ENCODE results near the gene CDC23. TPM values are rescaled to one million over a fixed set of nuclear protein-coding genes. Genes with fewer than 3 reads are reported as not detected.
"Not testable (repeated sequence)": the region's sequence is repeated elsewhere in the genome, so short reads cannot be mapped to it uniquely, and the experiment has no call there.

The CDC23 gene
- polyA plus RNA-seq, 3 donors = 7.8 to 15.9 (median 12.8) TPM

DNA sequence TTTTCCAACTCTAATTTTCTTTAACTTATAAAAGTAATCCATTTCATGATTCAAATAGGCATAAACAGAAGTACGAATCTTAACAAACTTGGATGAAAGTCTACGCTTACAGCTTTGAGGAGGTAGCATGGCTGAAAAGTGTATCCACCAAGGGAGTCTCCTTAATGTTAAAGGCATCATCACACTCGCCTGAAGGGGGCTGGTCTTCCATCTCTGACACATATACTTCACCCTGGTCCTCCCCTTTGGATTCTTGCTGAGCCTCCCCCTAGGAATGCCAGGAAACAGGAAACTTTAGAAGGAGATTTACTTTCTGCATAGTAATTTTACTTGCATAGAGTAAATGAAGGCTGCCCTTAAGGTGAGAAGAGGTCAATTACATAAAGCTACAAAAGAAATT lies 63.6 kb downstream of the CDC23 start:
- H3K27me3 Mint-ChIP-seq (ENCODE audit: low read depth in 3 of 3) = peaks cover 6 to 8% (median 8%) of the 10 kb centered on the region in 3 donors
- H3K4me1 ChIP-seq (ENCODE audit: control insufficient read depth in 1 of 2, insufficient read depth in 2 of 2, low read length in 2 of 2) = no peaks in the 10 kb centered on the region
- H3K27ac Mint-ChIP-seq = no peak overlapping the region
- H3K9me3 Mint-ChIP-seq = no peaks in the 10 kb centered on the region
- no peaks in the 10 kb centered on the region for H4K20me1 ChIP-seq (ENCODE audit: insufficient read depth, low read length)
- H3K27ac ChIP-seq (ENCODE audit: low read depth in 1 of 2, low read length in 2 of 2) = no peak overlapping the region
- H3K36me3 ChIP-seq (replicated peaks in 1 of 2; ENCODE audit: control insufficient read depth in 1 of 2, insufficient read depth in 2 of 2, low read length in 2 of 2) = no peaks in the 10 kb centered on the region
- H2AFZ ChIP-seq (ENCODE audit: insufficient read depth, low read depth, low read length, poor library complexity, severe bottlenecking) = no peak overlapping the region
- intact Hi-C loops (cut with micrococcal nuclease) = no loop called here
- no peaks in the 10 kb centered on the region for H3K79me2 ChIP-seq (ENCODE audit: insufficient read depth, low read length)
- H3K4me1 Mint-ChIP-seq = peaks cover 2% of the 10 kb centered on the region
- no peak for DNase-seq
- H3K9me3 ChIP-seq (replicated peaks in 1 of 2; ENCODE audit: control insufficient read depth in 1 of 2, insufficient read depth in 1 of 2, low read length in 2 of 2) = no peaks in the 10 kb centered on the region
- WGBS (ENCODE audit: insufficient coverage) = no CpG with 5 or more reads among the region's 3 CpGs
- H3K4me3 ChIP-seq (replicated peaks in 1 of 3; ENCODE audit: low read depth in 2 of 3, low read length in 3 of 3) = no peak overlapping the region
- no peak overlapping the region for H3K4me3 Mint-ChIP-seq
- no peak overlapping the region for H3K4me2 ChIP-seq (replicated peaks; ENCODE audit: extremely low read depth, low read length, poor library complexity, severe bottlenecking)
- no peaks in the 10 kb centered on the region for H3K36me3 Mint-ChIP-seq
- H3K27me3 ChIP-seq (ENCODE audit: control insufficient read depth in 2 of 2, insufficient read depth in 2 of 2, low read length in 2 of 2) = no peaks in the 10 kb centered on the region
- TF ChIP-seq, protein P1, sequence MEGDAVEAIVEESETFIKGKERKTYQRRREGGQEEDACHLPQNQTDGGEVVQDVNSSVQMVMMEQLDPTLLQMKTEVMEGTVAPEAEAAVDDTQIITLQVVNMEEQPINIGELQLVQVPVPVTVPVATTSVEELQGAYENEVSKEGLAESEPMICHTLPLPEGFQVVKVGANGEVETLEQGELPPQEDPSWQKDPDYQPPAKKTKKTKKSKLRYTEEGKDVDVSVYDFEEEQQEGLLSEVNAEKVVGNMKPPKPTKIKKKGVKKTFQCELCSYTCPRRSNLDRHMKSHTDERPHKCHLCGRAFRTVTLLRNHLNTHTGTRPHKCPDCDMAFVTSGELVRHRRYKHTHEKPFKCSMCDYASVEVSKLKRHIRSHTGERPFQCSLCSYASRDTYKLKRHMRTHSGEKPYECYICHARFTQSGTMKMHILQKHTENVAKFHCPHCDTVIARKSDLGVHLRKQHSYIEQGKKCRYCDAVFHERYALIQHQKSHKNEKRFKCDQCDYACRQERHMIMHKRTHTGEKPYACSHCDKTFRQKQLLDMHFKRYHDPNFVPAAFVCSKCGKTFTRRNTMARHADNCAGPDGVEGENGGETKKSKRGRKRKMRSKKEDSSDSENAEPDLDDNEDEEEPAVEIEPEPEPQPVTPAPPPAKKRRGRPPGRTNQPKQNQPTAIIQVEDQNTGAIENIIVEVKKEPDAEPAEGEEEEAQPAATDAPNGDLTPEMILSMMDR (IDR thresholded peaks at IDR 0.05) = no peak
- H3K9ac ChIP-seq (ENCODE audit: insufficient read depth, low read length, poor library complexity, severe bottlenecking) = no peak overlapping the region

DNA sequence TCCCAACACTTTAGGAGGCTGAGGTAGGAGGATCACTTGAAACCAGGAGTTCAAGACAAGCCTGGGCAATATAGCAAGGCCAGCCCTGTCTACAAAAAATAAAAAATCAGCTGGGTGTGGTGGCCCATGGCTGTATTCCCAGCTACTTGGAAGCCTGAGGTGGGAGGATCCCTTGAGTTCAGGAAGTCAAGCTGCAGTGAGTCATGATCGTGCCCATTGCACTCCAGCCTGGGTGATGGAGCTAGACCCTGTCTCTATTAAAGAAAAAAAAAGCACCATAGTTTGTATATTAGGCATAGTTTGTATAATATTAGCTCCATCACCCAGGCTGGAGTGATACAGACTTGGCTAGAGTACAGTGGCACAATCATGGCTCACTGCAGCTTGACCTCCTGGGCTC lies 64.3 kb downstream of the CDC23 start:
- Histone ChIP-seq H3K4me2 (replicated peaks; ENCODE audit: extremely low read depth, low read length, poor library complexity, severe bottlenecking) (no peak overlapping the region), H3K27me3 (ENCODE audit: control insufficient read depth in 2 of 2, insufficient read depth in 2 of 2, low read length in 2 of 2) (no peaks in the 10 kb centered on the region), H3K36me3 (replicated peaks in 1 of 2; ENCODE audit: control insufficient read depth in 1 of 2, insufficient read depth in 2 of 2, low read length in 2 of 2) (no peaks in the 10 kb centered on the region), H3K27ac (ENCODE audit: low read depth in 1 of 2, low read length in 2 of 2) (no peak overlapping the region), H3K79me2 (ENCODE audit: insufficient read depth, low read length) (no peaks in the 10 kb centered on the region), H3K9ac (ENCODE audit: insufficient read depth, low read length, poor library complexity, severe bottlenecking) (no peak overlapping the region), H4K20me1 (ENCODE audit: insufficient read depth, low read length) (no peaks in the 10 kb centered on the region), H2AFZ (ENCODE audit: insufficient read depth, low read depth, low read length, poor library complexity, severe bottlenecking) (no peak overlapping the region), H3K9me3 (replicated peaks in 1 of 2; ENCODE audit: control insufficient read depth in 1 of 2, insufficient read depth in 1 of 2, low read length in 2 of 2) (no peaks in the 10 kb centered on the region), H3K4me3 (replicated peaks in 1 of 3; ENCODE audit: low read depth in 2 of 3, low read length in 3 of 3) (no peak overlapping the region), H3K4me1 (ENCODE audit: control insufficient read depth in 1 of 2, insufficient read depth in 2 of 2, low read length in 2 of 2) (no peaks in the 10 kb centered on the region)
- Mint-ChIP-seq H3K27ac (no peak overlapping the region), H3K36me3 (no peaks in the 10 kb centered on the region), H3K4me1 (peaks cover 2% of the 10 kb centered on the region), H3K9me3 (peaks cover 0 to 2% (median under 1%) of the 10 kb centered on the region in 7 donors), H3K4me3 (no peak overlapping the region), H3K27me3 (ENCODE audit: low read depth in 3 of 3) (peaks cover 6 to 8% (median 8%) of the 10 kb centered on the region in 3 donors)
- DNase-seq = peak in 1 of 3 donors; percentile 7
- WGBS (ENCODE audit: insufficient coverage) = no CpG with 5 or more reads among the region's 1 CpG
- TF ChIP-seq, protein P1 (IDR thresholded peaks at IDR 0.05) = no peak
- intact Hi-C loops (cut with micrococcal nuclease) = no loop called here

DNA sequence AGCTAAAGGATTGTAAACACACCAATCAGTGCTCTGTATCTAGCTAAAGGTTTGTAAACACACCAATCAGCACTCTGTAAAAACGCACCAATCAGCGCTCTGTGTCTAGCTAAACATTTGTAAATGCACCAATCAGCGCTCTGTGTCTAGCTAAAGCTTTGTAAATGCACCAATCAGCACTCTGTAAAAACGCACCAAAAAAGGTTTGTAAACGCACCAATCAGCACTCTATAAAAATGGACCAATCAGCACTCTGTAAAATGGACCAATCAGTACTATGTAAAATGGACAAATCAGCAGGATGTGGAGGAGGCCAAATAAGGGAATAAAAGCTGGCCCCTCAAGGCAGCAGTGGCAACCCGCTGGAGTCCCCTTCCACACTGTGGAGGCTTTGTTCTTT lies 69.5 kb downstream of the CDC23 start:
- H3K9me3 ChIP-seq (replicated peaks in 1 of 2; ENCODE audit: control insufficient read depth in 1 of 2, insufficient read depth in 1 of 2, low read length in 2 of 2); H3K4me3 ChIP-seq (replicated peaks in 1 of 3; ENCODE audit: low read depth in 2 of 3, low read length in 3 of 3); H2AFZ ChIP-seq (ENCODE audit: insufficient read depth, low read depth, low read length, poor library complexity, severe bottlenecking); H3K4me3 Mint-ChIP-seq; H3K27ac ChIP-seq (ENCODE audit: low read depth in 1 of 2, low read length in 2 of 2); DNase-seq; H3K4me2 ChIP-seq (replicated peaks; ENCODE audit: extremely low read depth, low read length, poor library complexity, severe bottlenecking); H3K9me3 Mint-ChIP-seq; H3K36me3 Mint-ChIP-seq; intact Hi-C loops (cut with micrococcal nuclease); H3K36me3 ChIP-seq (replicated peaks in 1 of 2; ENCODE audit: control insufficient read depth in 1 of 2, insufficient read depth in 2 of 2, low read length in 2 of 2); H4K20me1 ChIP-seq (ENCODE audit: insufficient read depth, low read length); H3K79me2 ChIP-seq (ENCODE audit: insufficient read depth, low read length); H3K4me1 Mint-ChIP-seq; H3K27ac Mint-ChIP-seq; H3K9ac ChIP-seq (ENCODE audit: insufficient read depth, low read length, poor library complexity, severe bottlenecking): not testable (repeated sequence)
- H3K27me3 Mint-ChIP-seq (ENCODE audit: low read depth in 3 of 3) = peaks cover 27 to 36% (median 30%) of the 10 kb centered on the region in 3 donors
- Histone ChIP-seq H3K4me1 (ENCODE audit: control insufficient read depth in 1 of 2, insufficient read depth in 2 of 2, low read length in 2 of 2) (peaks cover 9 to 11% of the 10 kb centered on the region in 2 donors), H3K27me3 (ENCODE audit: control insufficient read depth in 2 of 2, insufficient read depth in 2 of 2, low read length in 2 of 2) (peaks cover 26 to 35% of the 10 kb centered on the region in 2 donors)
- WGBS (ENCODE audit: insufficient coverage) = 90% methylated on average over 4 of the region's 6 CpGs
